ENCODE measurements around the gene CMTM8.

- no peak for TF ChIP-seq CTCF (IDR thresholded peaks at IDR 0.05)
- TF ChIP-seq POLR2A (IDR thresholded peaks at IDR 0.05), result no peak
- no peak for TF ChIP-seq EP300 (IDR thresholded peaks at IDR 0.05; ENCODE audit: low read depth)
- no peak for TF ChIP-seq POLR2AphosphoS5 (IDR thresholded peaks at IDR 0.05)
These were observed 88.3 kb downstream of the CMTM8 start for GRCh38 chr3:32326795-32327194.
